SU-DHL-6 (cell line): ENCODE data around the gene MEIS2.

ENCODE experiments used
- EZH2phosphoT487 ChIP-seq: fragments of 200-600 bp; sonication (generic), shearing (Covaris generic); conservative IDR thresholded peaks from 2 replicates; pipeline ENCODE4 v1.6.1; 2018; ENCODE audit warnings: mild to moderate bottlenecking, antibody characterized with exemption, low read length, moderate library complexity, mixed read lengths
- TF ChIP-seq, protein P1 (sequence below): fragments of 200-600 bp; sonication (generic); IDR thresholded peaks from one replicate; pipeline ENCODE4 v1.5.1; 2017; ENCODE audit warnings: antibody characterized with exemption, mild to moderate bottlenecking, low read length, moderate library complexity; ENCODE audit not compliant: insufficient read depth, poor library complexity, severe bottlenecking

DNA sequence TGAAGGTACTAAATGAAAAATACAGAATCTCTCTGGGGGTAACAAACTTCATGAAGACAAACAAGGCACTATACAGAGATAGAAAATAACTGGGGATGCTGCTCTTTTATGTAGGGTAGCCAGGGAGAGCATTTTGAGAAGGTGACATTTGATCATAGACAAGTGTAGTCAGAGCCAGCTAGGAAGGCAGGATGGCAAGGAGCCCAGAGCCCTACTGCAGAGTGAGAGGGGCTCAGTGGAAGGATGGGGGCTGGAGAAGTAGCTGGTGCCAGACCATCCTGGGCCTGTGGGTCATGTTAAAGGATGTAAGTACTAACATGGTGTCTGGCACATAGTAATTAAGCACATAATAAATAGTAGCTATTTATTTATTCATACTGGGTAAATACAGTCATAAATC lies 133.6 kb downstream of the MEIS2 start:
- TF ChIP-seq EZH2phosphoT487: no peak
- TF ChIP-seq, protein P1, sequence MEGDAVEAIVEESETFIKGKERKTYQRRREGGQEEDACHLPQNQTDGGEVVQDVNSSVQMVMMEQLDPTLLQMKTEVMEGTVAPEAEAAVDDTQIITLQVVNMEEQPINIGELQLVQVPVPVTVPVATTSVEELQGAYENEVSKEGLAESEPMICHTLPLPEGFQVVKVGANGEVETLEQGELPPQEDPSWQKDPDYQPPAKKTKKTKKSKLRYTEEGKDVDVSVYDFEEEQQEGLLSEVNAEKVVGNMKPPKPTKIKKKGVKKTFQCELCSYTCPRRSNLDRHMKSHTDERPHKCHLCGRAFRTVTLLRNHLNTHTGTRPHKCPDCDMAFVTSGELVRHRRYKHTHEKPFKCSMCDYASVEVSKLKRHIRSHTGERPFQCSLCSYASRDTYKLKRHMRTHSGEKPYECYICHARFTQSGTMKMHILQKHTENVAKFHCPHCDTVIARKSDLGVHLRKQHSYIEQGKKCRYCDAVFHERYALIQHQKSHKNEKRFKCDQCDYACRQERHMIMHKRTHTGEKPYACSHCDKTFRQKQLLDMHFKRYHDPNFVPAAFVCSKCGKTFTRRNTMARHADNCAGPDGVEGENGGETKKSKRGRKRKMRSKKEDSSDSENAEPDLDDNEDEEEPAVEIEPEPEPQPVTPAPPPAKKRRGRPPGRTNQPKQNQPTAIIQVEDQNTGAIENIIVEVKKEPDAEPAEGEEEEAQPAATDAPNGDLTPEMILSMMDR: no peak
